CD4-positive, alpha-beta T cell (primary cell): ENCODE measurements around the gene TMEM184A. TPM values are rescaled to one million over a fixed set of nuclear protein-coding genes. Genes with fewer than 3 reads are reported as not detected.

Experiments used
- ATAC-seq: fragments of 200-7000 bp; cut with Tn5 transposase; one replicate; pipeline ENCODE4 v1.10.0; 2022; ENCODE audit warnings: mild to moderate bottlenecking; ENCODE audit not compliant: poor library complexity
- CTCF ChIA-PET: fragments of 350-600 bp; sonication (Branson Sonifier 250); formaldehyde crosslinking; loops from one replicate; lab custom pipeline; 2021; ENCODE audit warnings: antibody characterized with exemption, inconsistent platforms; lab: Charles Lee
- POLR2A ChIA-PET: fragments of 350-600 bp; sonication (Branson Sonifier 250); formaldehyde crosslinking; loops from one replicate; lab custom pipeline; 2021; ENCODE audit warnings: antibody characterized with exemption, inconsistent platforms; lab: Charles Lee
- DNase-seq, 14 experiments: peaks; one replicate each; pipeline ENCODE4 v3.0.0-alpha.2; 2013 to 2020; ENCODE audit warnings: mixed read lengths in 2 of 14
- H3K27ac ChIP-seq, 2 donors: one replicate each; pipeline versions ENCODE4 v1.5.1 to v1.7.0; 2013; ENCODE audit warnings: low read length in 2 of 2, low read depth in 1 of 2, mild to moderate bottlenecking in 1 of 2
- H3K27me3 ChIP-seq, 2 experiments: 1 replicate in 1 of 2; 2 replicates in 1 of 2; pipeline versions ENCODE4 v1.6.1 to v1.7.0; 2013; ENCODE audit warnings: low read length in 2 of 2, control low read depth in 1 of 2, mild to moderate bottlenecking in 1 of 2, moderate library complexity in 1 of 2; ENCODE audit not compliant: insufficient read depth in 2 of 2, control insufficient read depth in 1 of 2
- H3K36me3 ChIP-seq: one replicate; pipeline ENCODE4 v1.6.1; 2013; ENCODE audit warnings: low read length, control low read depth; ENCODE audit not compliant: insufficient read depth
- H3K4me1 ChIP-seq: one replicate; pipeline ENCODE4 v1.6.1; 2013; ENCODE audit warnings: low read length, control low read depth; ENCODE audit not compliant: insufficient read depth
- H3K4me3 ChIP-seq: one replicate; pipeline ENCODE4 v1.5.1; 2013; ENCODE audit warnings: mild to moderate bottlenecking, low read length, moderate library complexity
- H3K9me3 ChIP-seq, 2 experiments: 1 replicate in 1 of 2; 2 replicates in 1 of 2; pipeline versions ENCODE4 v1.6.1 to v1.7.0; 2013; ENCODE audit warnings: low read length in 2 of 2, mild to moderate bottlenecking in 2 of 2, control low read depth in 1 of 2, moderate library complexity in 1 of 2; ENCODE audit not compliant: control insufficient read depth in 1 of 2, insufficient read depth in 1 of 2
- H3K27ac Mint-ChIP-seq: one replicate; pipeline ENCODE4 v1.8.0; 2020; ENCODE audit warnings: mixed read lengths
- H3K27me3 Mint-ChIP-seq: one replicate; pipeline ENCODE4 v1.8.0; 2021; ENCODE audit warnings: mixed read lengths
- H3K36me3 Mint-ChIP-seq: one replicate; pipeline ENCODE4 v1.8.0; 2021; ENCODE audit warnings: low read depth, mixed read lengths
- H3K4me1 Mint-ChIP-seq: one replicate; pipeline ENCODE4 v1.8.0; 2021; ENCODE audit warnings: low read depth, mixed read lengths
- H3K4me3 Mint-ChIP-seq: one replicate; pipeline ENCODE4 v1.8.0; 2020; ENCODE audit warnings: mild to moderate bottlenecking, mixed read lengths
- H3K9me3 Mint-ChIP-seq: one replicate; pipeline ENCODE4 v1.8.0; 2020; ENCODE audit warnings: mixed read lengths
- intact Hi-C, 2 experiments: fragments of 100-400 bp; cut with DNase I in 1 of 2; cut with micrococcal nuclease in 1 of 2; formaldehyde crosslinking; loops; one replicate each; pipeline versions ENCODE4 v1.15.1 to v1.9.0; 2023 to 2025; cut with DNase I, micrococcal nuclease
- total RNA-seq, 174 experiments: library from RNA in 2 of 174; stranded (reverse) in 2 of 174; gene quantifications; one replicate each; pipeline ENCODE4 v1.2.3 and lab custom pipeline; 2021 to 2026
- TF ChIP-seq, protein P1 (sequence below): fragments of 200-600 bp; IDR thresholded peaks from one replicate; pipeline ENCODE4 v1.8.0; 2022; ENCODE audit warnings: antibody characterized with exemption, mild to moderate bottlenecking

TMEM184A gene
- total RNA-seq, 2 experiments from 2014 or later: 0.06 TPM; not detected in 1

DNA sequence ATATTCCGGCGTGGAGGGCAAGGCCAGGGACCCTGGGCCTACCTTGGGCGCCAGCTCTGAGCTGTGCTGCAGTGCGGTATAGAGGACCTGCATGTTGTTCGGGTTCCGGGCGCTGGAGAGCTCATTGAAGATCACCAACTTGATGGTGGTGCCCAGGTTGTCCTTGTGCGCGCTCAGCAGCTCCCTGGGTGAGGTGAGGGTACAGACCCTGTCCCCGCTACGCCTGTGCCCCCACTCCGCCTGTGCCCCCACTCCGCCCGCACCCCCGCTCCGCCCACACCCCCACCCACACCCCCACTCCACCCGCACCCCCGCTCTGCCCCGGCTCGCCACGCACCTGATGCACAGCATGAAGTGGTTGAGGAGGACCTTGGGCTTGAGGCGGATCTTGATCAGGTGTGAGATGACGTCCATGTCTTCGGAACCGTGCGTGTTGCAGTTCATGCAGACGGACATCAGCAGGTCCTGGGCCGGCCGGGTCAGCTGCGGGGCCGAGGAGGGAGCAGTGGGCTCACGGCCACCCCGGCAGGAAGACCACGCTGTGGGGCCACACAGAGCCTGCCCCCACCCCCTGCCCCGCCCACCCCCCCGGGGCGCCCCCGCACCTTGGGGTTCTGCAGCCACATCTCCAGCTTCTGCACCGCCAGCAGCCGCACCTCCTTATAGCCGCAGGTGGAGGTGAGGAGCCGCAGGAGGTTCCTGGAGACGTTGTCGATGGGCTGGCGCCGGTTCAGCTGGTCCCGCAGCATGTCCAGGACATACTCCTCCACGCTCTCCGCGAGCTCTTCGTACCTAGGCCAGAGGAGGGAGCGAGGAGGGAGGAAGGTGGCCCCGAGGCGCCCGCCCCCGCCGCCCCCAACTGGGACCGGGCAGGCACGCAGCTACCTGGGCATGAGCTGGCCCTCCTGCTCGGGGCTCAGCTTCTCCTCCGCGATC is 57.4 kb downstream of the TMEM184A start:
- no peak overlapping the region for H3K4me3 Mint-ChIP-seq
- H3K36me3 ChIP-seq: peaks cover 72% of the 10 kb centered on the region
- H3K4me1 ChIP-seq: peaks cover 26% of the 10 kb centered on the region
- no peaks in the 10 kb centered on the region for H3K27me3 ChIP-seq
- peaks cover 10% of the 10 kb centered on the region for H3K4me1 Mint-ChIP-seq
- H3K4me3 ChIP-seq: no peak overlapping the region
- ChIA-PET POLR2A (no interaction called here), CTCF (no interaction called here)
- H3K27ac ChIP-seq: no peak overlapping the region
- intact Hi-C loops: no loop called here
- TF ChIP-seq, protein P1, sequence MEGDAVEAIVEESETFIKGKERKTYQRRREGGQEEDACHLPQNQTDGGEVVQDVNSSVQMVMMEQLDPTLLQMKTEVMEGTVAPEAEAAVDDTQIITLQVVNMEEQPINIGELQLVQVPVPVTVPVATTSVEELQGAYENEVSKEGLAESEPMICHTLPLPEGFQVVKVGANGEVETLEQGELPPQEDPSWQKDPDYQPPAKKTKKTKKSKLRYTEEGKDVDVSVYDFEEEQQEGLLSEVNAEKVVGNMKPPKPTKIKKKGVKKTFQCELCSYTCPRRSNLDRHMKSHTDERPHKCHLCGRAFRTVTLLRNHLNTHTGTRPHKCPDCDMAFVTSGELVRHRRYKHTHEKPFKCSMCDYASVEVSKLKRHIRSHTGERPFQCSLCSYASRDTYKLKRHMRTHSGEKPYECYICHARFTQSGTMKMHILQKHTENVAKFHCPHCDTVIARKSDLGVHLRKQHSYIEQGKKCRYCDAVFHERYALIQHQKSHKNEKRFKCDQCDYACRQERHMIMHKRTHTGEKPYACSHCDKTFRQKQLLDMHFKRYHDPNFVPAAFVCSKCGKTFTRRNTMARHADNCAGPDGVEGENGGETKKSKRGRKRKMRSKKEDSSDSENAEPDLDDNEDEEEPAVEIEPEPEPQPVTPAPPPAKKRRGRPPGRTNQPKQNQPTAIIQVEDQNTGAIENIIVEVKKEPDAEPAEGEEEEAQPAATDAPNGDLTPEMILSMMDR: no peak
- no peaks in the 10 kb centered on the region for H3K27me3 Mint-ChIP-seq
- no peaks in the 10 kb centered on the region for H3K9me3 Mint-ChIP-seq
- ATAC-seq: no peak
- DNase-seq: no peak
- H3K36me3 Mint-ChIP-seq: peaks cover 58% of the 10 kb centered on the region
- H3K9me3 ChIP-seq: peaks cover 0 to 3% of the 10 kb centered on the region in 2 experiments
- no peak overlapping the region for H3K27ac Mint-ChIP-seq

DNA sequence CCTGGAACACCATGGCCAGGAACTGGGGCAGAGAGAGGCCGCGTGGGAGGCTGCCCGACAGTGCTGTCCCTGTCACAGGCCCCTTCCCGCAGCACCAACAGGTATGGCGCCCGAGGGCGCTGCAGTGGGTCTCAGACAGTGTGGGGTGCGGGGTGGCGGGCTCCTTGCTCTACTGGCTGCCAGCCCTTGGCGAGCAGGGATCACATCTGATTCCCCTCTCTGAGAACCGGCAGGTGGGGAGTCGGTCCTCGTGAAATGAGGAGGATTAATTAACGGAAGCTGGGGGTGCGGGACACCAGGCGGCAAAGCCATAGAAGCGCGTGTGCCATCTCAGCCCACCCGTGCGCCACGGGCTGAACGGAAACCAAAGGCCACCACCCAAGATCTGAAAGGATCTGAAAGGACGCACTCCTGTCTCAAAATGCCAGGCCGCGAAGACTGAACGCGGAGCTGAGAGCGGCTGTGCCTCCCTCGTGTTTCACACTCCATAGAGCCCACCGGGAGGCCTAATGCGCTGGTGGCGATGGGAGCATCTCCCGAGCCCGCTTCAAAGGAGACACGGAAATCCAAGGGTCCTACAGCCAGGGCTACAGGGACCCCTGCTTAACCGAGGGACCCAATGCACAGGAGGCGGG is 58.6 kb downstream of the TMEM184A start:
- Histone ChIP-seq H3K4me3 (no peak overlapping the region), H3K27ac (no peak overlapping the region), H3K36me3 (peaks cover 73% of the 10 kb centered on the region), H3K27me3 (no peaks in the 10 kb centered on the region), H3K4me1 (peaks cover 14% of the 10 kb centered on the region), H3K9me3 (peaks cover 0 to 3% of the 10 kb centered on the region in 2 experiments)
- intact Hi-C loops: no loop called here
- ATAC-seq: no peak
- H3K27me3 Mint-ChIP-seq: no peaks in the 10 kb centered on the region
- H3K36me3 Mint-ChIP-seq: peaks cover 56% of the 10 kb centered on the region
- no peak for DNase-seq
- H3K4me1 Mint-ChIP-seq: peaks cover 4% of the 10 kb centered on the region
- TF ChIP-seq, protein P1: no peak
- no peak overlapping the region for H3K27ac Mint-ChIP-seq
- ChIA-PET POLR2A (no interaction called here), CTCF (no interaction called here)
- H3K9me3 Mint-ChIP-seq: no peaks in the 10 kb centered on the region
- no peak overlapping the region for H3K4me3 Mint-ChIP-seq

DNA sequence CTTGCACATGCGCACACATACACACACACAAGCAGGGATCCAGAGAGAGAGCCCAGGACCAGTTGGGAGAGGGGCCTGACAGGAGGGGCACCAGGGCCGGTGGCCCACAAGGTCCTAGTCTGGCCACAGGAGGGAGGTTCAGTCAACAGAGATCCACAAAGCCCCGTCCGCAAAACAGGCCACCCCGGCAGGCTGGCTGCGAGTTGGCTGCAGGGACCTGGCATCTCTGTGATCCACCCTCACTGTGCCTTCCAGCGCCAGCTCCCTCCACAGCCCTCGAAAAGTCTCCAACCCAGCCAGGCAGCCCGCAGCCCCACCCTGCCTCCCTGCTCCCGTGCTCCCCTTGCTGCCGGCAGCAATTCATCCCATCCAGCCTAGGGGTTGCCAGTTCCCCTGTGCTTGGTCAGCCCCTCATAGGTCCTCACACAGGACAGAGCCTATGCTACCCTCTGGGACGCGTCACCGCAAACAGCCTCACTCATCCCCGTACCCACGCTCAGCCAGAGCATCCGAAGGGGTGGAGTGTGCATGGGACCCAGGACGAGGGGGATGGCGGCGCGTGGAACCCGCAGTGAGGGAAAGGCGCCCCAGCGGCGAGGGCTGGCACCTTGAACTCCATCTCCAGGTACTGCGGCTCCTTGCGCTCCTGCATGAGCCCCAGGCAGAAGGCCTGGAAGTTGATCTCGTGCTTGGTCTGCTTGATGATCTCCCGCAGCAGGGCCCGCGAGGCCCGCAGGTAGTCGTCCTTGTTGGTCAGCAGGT is 59.3 kb downstream of the TMEM184A start:
- peaks cover 73% of the 10 kb centered on the region for H3K36me3 ChIP-seq
- intact Hi-C loops: no loop called here
- ChIA-PET CTCF (no interaction called here), POLR2A (no interaction called here)
- H3K27ac Mint-ChIP-seq: no peak overlapping the region
- H3K27me3 ChIP-seq: no peaks in the 10 kb centered on the region
- H3K4me1 Mint-ChIP-seq: no peaks in the 10 kb centered on the region
- TF ChIP-seq, protein P1: no peak
- ATAC-seq (no peak), DNase-seq (no peak)
- no peaks in the 10 kb centered on the region for H3K27me3 Mint-ChIP-seq
- no peak overlapping the region for H3K4me3 Mint-ChIP-seq
- no peaks in the 10 kb centered on the region for H3K9me3 Mint-ChIP-seq
- no peak overlapping the region for H3K27ac ChIP-seq
- peaks cover 7% of the 10 kb centered on the region for H3K4me1 ChIP-seq
- peaks cover 56% of the 10 kb centered on the region for H3K36me3 Mint-ChIP-seq
- peaks cover 0 to 3% of the 10 kb centered on the region in 2 experiments for H3K9me3 ChIP-seq
- H3K4me3 ChIP-seq: no peak overlapping the region
